Prostate gland (tissue), 2 donors: ENCODE data around the gene ERCC4. TPM values are rescaled to one million over a fixed set of nuclear protein-coding genes. Genes with fewer than 3 reads are reported as not detected.

Experiments used
- DNase-seq: peaks from one replicate; pipeline ENCODE4 v3.0.0-alpha.2; 2019; ENCODE audit warnings: low spot score
- H3K27ac ChIP-seq, 2 donors: fragments of 200-600 bp; sonication (generic); 2 replicates each; pipeline ENCODE4 v1.5.1; 2017 to 2019
- H3K27me3 ChIP-seq: fragments of 200-600 bp; sonication (generic); replicated peaks from 2 replicates; pipeline ENCODE4 v1.5.1; 2019; ENCODE audit not compliant: insufficient read depth
- H3K36me3 ChIP-seq, 2 donors: fragments of 200-600 bp; sonication (generic); 1 replicate in 1 of 2; 2 replicates in 1 of 2; pipeline versions ENCODE4 v1.5.1 to v1.8.1; 2017 to 2019
- H3K4me1 ChIP-seq: fragments of 200-600 bp; sonication (generic); replicated peaks from 2 replicates; pipeline ENCODE4 v1.5.1; 2019
- H3K4me3 ChIP-seq, 2 donors: fragments of 200-600 bp; sonication (generic); 2 replicates each; pipeline ENCODE4 v1.5.1; 2017 to 2019
- H3K9me3 ChIP-seq: fragments of 200-600 bp; sonication (generic); 2 replicates; pipeline ENCODE4 v1.5.1; 2017
- POLR2A ChIP-seq: fragments of 450-650 bp; IDR thresholded peaks from one replicate; pipeline ENCODE4 v1.6.1; 2016; ENCODE audit warnings: antibody characterized with exemption, mild to moderate bottlenecking
- POLR2AphosphoS5 ChIP-seq: sonication (generic); formaldehyde crosslinking; IDR thresholded peaks from one replicate; pipeline ENCODE4 v1.6.1; 2017; ENCODE audit warnings: antibody characterized with exemption
- WGBS: methylation state at CpG from one replicate; pipeline ENCODE4 v1.1.5; 2018; 5-methylcytosine and 5-hydroxymethylcytosine counted together
- intact Hi-C: fragments of 100-400 bp; cut with DNase I; formaldehyde crosslinking; loops from one replicate; pipeline ENCODE4 v1.14.2; 2022
- total RNA-seq, 2 donors: library from RNA; depleted of rRNA; stranded (reverse); fragments of >200 nt; gene quantifications; one replicate each; pipeline ENCODE4 v1.1.0, GENCODE V29; 2016
- TF ChIP-seq, protein P1 (sequence below), 4 experiments: fragments of 200-600 bp in 2 of 4; fragments of 450-650 bp in 2 of 4; sonication (generic) in 2 of 4; IDR thresholded peaks; 1 replicate in 3 of 4; 2 replicates in 1 of 4; pipeline ENCODE4 v1.5.1; 2016 to 2019; ENCODE audit warnings: antibody characterized with exemption in 4 of 4, mild to moderate bottlenecking in 2 of 4, moderate library complexity in 2 of 4

The ERCC4 gene
- total RNA-seq, 2 donors from 2014 or later = 7.6 to 13.3 TPM

DNA sequence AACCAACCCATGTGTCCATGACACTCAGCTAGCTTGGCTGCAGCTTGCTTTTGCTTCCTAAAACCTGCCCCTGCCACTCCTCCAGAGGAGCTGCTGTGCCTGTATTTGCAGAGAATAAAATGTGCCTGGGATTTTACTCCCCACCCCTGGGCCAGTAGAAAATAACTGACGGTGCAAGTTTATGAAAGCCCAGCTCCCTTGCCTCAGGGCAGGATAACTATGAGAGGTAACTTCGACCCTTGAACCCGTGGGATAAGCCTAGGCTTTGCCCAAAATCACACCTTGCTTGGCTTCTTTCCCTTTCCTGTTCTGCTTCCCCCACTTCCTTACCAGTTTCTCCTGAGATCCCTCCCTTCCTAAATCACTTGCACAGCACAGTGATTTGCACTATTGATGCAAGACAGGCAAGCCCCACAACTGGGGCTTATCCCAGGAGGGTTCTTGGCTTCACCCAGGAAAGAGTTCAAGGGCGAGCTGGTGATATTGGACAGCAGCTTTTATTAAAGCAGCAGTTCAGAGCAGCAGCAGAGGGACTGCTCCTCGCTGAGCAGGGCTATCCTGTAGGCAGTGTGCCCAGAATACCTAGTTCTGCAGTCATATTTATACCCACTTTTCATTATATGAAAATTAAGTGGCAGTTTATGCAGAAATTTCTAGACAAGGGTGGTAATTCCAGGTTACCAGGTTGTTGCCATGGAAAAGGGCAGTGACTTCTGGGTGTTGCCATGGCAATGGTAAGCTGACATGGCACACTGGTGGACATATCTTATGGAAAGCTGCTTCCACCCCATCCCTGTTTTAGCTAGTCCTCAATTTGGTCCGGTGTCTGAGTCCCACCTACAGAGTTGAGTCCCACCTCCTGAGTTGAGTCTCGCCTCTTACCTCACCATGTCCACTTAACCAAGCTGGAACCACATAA is 6.3 kb upstream of the ERCC4 start:
- 68% methylated on average over 7 of the region's 7 CpGs for WGBS
- H3K27ac ChIP-seq = no peak overlapping the region
- H3K27me3 ChIP-seq = no peaks in the 10 kb centered on the region
- TF ChIP-seq, protein P1, sequence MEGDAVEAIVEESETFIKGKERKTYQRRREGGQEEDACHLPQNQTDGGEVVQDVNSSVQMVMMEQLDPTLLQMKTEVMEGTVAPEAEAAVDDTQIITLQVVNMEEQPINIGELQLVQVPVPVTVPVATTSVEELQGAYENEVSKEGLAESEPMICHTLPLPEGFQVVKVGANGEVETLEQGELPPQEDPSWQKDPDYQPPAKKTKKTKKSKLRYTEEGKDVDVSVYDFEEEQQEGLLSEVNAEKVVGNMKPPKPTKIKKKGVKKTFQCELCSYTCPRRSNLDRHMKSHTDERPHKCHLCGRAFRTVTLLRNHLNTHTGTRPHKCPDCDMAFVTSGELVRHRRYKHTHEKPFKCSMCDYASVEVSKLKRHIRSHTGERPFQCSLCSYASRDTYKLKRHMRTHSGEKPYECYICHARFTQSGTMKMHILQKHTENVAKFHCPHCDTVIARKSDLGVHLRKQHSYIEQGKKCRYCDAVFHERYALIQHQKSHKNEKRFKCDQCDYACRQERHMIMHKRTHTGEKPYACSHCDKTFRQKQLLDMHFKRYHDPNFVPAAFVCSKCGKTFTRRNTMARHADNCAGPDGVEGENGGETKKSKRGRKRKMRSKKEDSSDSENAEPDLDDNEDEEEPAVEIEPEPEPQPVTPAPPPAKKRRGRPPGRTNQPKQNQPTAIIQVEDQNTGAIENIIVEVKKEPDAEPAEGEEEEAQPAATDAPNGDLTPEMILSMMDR (IDR thresholded peaks at IDR 0.05) = no peak
- TF ChIP-seq POLR2AphosphoS5 (no peak), POLR2A (no peak)
- no peaks in the 10 kb centered on the region for H3K36me3 ChIP-seq
- intact Hi-C loops = no loop called here
- DNase-seq = no peak
- H3K9me3 ChIP-seq = no peaks in the 10 kb centered on the region
- no peaks in the 10 kb centered on the region for H3K4me1 ChIP-seq
- H3K4me3 ChIP-seq = no peak overlapping the region

DNA sequence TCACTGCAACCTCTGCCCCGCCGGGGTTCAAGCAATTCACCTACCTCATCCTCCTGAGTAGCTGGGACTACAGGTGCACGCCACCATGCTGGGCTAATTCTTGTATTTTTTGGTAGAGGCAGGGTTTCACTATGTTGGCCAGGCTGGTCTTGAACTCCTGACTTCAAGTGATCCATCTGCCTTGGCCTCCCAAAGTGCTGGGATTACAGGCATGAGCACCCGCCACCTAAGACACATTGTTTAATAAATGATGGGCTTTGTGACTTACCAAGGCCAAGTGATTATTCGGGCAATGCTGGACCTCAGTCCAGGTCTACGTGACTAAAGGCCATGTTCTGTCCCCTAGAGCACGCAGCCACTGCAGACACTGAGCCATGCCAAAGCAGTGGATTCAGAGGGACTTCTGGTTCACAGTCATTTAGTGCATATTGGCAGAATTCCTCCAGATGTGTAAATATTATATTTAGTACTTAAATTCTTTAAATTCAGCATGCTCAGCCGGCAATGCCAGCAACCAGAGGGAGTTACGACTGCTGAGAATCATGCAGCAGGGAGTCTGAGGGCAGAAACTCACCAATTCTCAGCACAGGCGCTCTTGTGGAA is 4.8 kb upstream of the ERCC4 start:
- Histone ChIP-seq H3K27ac (no peak overlapping the region), H3K36me3 (no peaks in the 10 kb centered on the region), H3K27me3 (no peaks in the 10 kb centered on the region), H3K4me1 (no peaks in the 10 kb centered on the region), H3K9me3 (no peaks in the 10 kb centered on the region), H3K4me3 (no peak overlapping the region)
- 81% methylated on average over 10 of the region's 10 CpGs for WGBS
- TF ChIP-seq POLR2A (no peak), POLR2AphosphoS5 (no peak)
- TF ChIP-seq, protein P1 (IDR thresholded peaks at IDR 0.05) = no peak
- no peak for DNase-seq
- intact Hi-C loops = loop anchor here (5.0 kb wide), 1 partner anchor 48 kb away; no protein-coding TSS in a partner anchor

- H3K4me1 ChIP-seq = peaks cover 7% of the 10 kb centered on the region
- no peaks in the 10 kb centered on the region for H3K27me3 ChIP-seq
- 0% methylated on average over 3 of the region's 3 CpGs for WGBS
- TF ChIP-seq POLR2A (no peak), POLR2AphosphoS5 (no peak)
- TF ChIP-seq, protein P1 (IDR thresholded peaks at IDR 0.05) = peak in 1 of 4 experiments; percentile 44
- peak; percentile 25 for DNase-seq
- H3K36me3 ChIP-seq = no peaks in the 10 kb centered on the region
- H3K9me3 ChIP-seq = no peaks in the 10 kb centered on the region
- intact Hi-C loops = loop anchor here (5.0 kb wide), 1 partner anchor 52 kb away; no protein-coding TSS in a partner anchor
- peak overlapping the region in 1 of 2 donors; percentile 36 for H3K27ac ChIP-seq
- H3K4me3 ChIP-seq = peak overlapping the region in 1 of 2 donors; percentile 9
Measured at GRCh38 chr16:13919330-13919682, 648 bp upstream of the ERCC4 start.

DNA sequence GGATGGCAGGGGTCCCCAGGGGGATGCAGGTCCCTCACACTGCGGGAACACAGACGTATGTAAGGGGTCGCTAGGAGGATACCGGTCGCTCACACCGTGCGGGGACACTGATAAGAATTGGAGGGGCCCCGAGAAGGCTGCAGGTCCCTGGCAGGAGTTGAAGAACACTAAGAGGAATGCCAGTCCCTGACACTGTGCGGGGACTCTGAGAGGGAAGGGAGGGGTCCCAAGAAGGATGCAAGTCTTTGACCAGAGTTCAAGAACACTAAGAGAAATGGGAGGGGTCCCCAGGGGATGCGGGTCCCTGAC is 510 bp downstream of the ERCC4 start:
- intact Hi-C loops = loop anchor here (5.0 to 10.0 kb wide), 4 partner anchors 154 to 367 kb away; partner anchors contain the start of gene MRTFB
- WGBS = 1% methylated on average over 10 of the region's 10 CpGs
- TF ChIP-seq POLR2AphosphoS5 (no peak), POLR2A (no peak)
- TF ChIP-seq, protein P1 (IDR thresholded peaks at IDR 0.05) = no peak

More for the DNA sequence above, 510 bp downstream of the ERCC4 start:
- Histone ChIP-seq H3K4me3 (peak overlapping the region; percentile 59 to 73), H3K36me3 (no peaks in the 10 kb centered on the region), H3K4me1 (peaks cover 7% of the 10 kb centered on the region), H3K27me3 (no peaks in the 10 kb centered on the region), H3K27ac (peak overlapping the region; percentile 49 to 67), H3K9me3 (no peaks in the 10 kb centered on the region)
- no peak for DNase-seq
